Osteoblast (primary cell): Measurements from ENCODE around the gene DDX46. TPM values are rescaled to one million over a fixed set of nuclear protein-coding genes. Genes with fewer than 3 reads are reported as not detected.
"Not testable (repeated sequence)": the region's sequence is repeated elsewhere in the genome, so short reads cannot be mapped to it uniquely, and the experiment has no call there.

ENCODE experiments used
- DNase-seq: peaks from one replicate; pipeline ENCODE4 v3.0.0; 2011; ENCODE audit warnings: low spot score, mixed read lengths; ENCODE audit not compliant: insufficient read length; ENCODE audit errors: missing footprints
- H2AFZ ChIP-seq: 2 replicates; pipeline ENCODE4 v1.6.0; 2011; ENCODE audit warnings: mild to moderate bottlenecking, low read length
- H3K27ac ChIP-seq: 2 replicates; pipeline ENCODE4 v1.5.1; 2011; ENCODE audit warnings: mild to moderate bottlenecking, low read depth, low read length, moderate library complexity
- H3K27me3 ChIP-seq: 2 replicates; pipeline ENCODE4 v1.6.0; 2012; ENCODE audit warnings: mild to moderate bottlenecking, control low read depth, inconsistent platforms, low read length, moderate library complexity; ENCODE audit not compliant: insufficient read depth
- H3K36me3 ChIP-seq: 2 replicates; pipeline ENCODE4 v1.5.1; 2011; ENCODE audit warnings: mild to moderate bottlenecking, low read length, control low read depth, moderate library complexity; ENCODE audit not compliant: insufficient read depth
- H3K4me1 ChIP-seq: 2 replicates; pipeline ENCODE4 v1.5.1; 2011; ENCODE audit warnings: mild to moderate bottlenecking, low read length, control low read depth, moderate library complexity; ENCODE audit not compliant: insufficient read depth
- H3K4me2 ChIP-seq: 2 replicates; pipeline ENCODE4 v1.6.0; 2011; ENCODE audit warnings: mild to moderate bottlenecking, low read length; ENCODE audit not compliant: insufficient read depth
- H3K4me3 ChIP-seq: fragments of 200-600 bp; sonication (generic); 3 replicates; pipeline ENCODE4 v1.5.1; 2012; ENCODE audit warnings: mild to moderate bottlenecking, low read length, inconsistent platforms; ENCODE audit not compliant: insufficient read depth
- H3K79me2 ChIP-seq: 2 replicates; pipeline ENCODE4 v1.6.0; 2012; ENCODE audit warnings: mild to moderate bottlenecking, low read length, control low read depth, inconsistent platforms; ENCODE audit not compliant: insufficient read depth
- H3K9me3 ChIP-seq: 2 replicates; pipeline ENCODE4 v1.5.1; 2011; ENCODE audit warnings: low read depth, low read length, control low read depth
- H4K20me1 ChIP-seq: 2 replicates; pipeline ENCODE4 v1.6.0; 2012; ENCODE audit warnings: mild to moderate bottlenecking, low read length, control low read depth; ENCODE audit not compliant: insufficient read depth
- CTCF ChIP-seq: IDR thresholded peaks from 2 replicates; pipeline ENCODE4 v1.5.1; 2011; ENCODE audit warnings: mild to moderate bottlenecking, low read depth, low read length, moderate library complexity; ENCODE audit errors: extremely low read depth
- total RNA-seq: library from RNA; depleted of rRNA; stranded (reverse); fragments of >200 nt; gene quantifications from 2 replicates; pipeline ENCODE4 v1.2.3, GENCODE V29; 2012

Gene DDX46
- total RNA-seq, 1 donor = 20.6 TPM

GRCh38 chr5:134749415-134749814 lies 9.2 kb upstream of the DDX46 start:
- no peaks in the 10 kb centered on the region for H3K4me1 ChIP-seq
- H3K9me3 ChIP-seq = no peaks in the 10 kb centered on the region
- no peak overlapping the region for H3K4me2 ChIP-seq
- no peak overlapping the region for H3K4me3 ChIP-seq
- H3K27me3 ChIP-seq = no peaks in the 10 kb centered on the region
- no peak overlapping the region for H3K27ac ChIP-seq
- no peak overlapping the region for H2AFZ ChIP-seq
- H3K36me3 ChIP-seq = no peaks in the 10 kb centered on the region
- H4K20me1 ChIP-seq = no peaks in the 10 kb centered on the region
- TF ChIP-seq CTCF = no peak
- H3K79me2 ChIP-seq = no peaks in the 10 kb centered on the region
- no peak for DNase-seq

- Histone ChIP-seq H3K27ac (peak overlapping the region; percentile 79), H3K4me1 (peaks cover 17% of the 10 kb centered on the region), H3K9me3 (no peaks in the 10 kb centered on the region), H3K4me2 (peak overlapping the region; percentile 96), H3K36me3 (no peaks in the 10 kb centered on the region), H2AFZ (peak overlapping the region; percentile 99), H4K20me1 (peaks cover 2% of the 10 kb centered on the region), H3K4me3 (peak overlapping the region; percentile 99), H3K79me2 (peaks cover 46% of the 10 kb centered on the region), H3K27me3 (no peaks in the 10 kb centered on the region)
- no peak for TF ChIP-seq CTCF
- DNase-seq = peak; percentile 53
Measured at GRCh38 chr5:134758176-134758503, 439 bp upstream of the DDX46 start.

- not testable (repeated sequence) for H4K20me1 ChIP-seq, H3K4me2 ChIP-seq, H3K4me1 ChIP-seq, H3K27ac ChIP-seq, H2AFZ ChIP-seq, DNase-seq, H3K4me3 ChIP-seq, H3K9me3 ChIP-seq, H3K27me3 ChIP-seq
- peaks cover 19% of the 10 kb centered on the region for H3K79me2 ChIP-seq
- peaks cover 53% of the 10 kb centered on the region for H3K36me3 ChIP-seq
Measured at GRCh38 chr5:134767528-134768291, 9.1 kb downstream of the DDX46 start.

- Histone ChIP-seq H3K27ac (no peak overlapping the region), H3K4me1 (no peaks in the 10 kb centered on the region), H4K20me1 (no peaks in the 10 kb centered on the region), H3K9me3 (no peaks in the 10 kb centered on the region), H3K36me3 (peaks cover 63% of the 10 kb centered on the region), H2AFZ (no peak overlapping the region), H3K79me2 (peaks cover 5% of the 10 kb centered on the region), H3K4me3 (no peak overlapping the region), H3K4me2 (no peak overlapping the region), H3K27me3 (no peaks in the 10 kb centered on the region)
- no peak for DNase-seq
- TF ChIP-seq CTCF = no peak
Measured at GRCh38 chr5:134769206-134769605, 10.6 kb downstream of the DDX46 start.
